SHP77 (cell line): ENCODE data around the gene FN1.
"Not testable (repeated sequence)": the region's sequence is repeated elsewhere in the genome, so short reads cannot be mapped to it uniquely, and the experiment has no call there.

Experiments
- DNase-seq, 2 experiments: peaks; one replicate each; lab custom pipeline; 2025; lab: John Stamatoyannopoulos, UW

Gene FN1

DNA sequence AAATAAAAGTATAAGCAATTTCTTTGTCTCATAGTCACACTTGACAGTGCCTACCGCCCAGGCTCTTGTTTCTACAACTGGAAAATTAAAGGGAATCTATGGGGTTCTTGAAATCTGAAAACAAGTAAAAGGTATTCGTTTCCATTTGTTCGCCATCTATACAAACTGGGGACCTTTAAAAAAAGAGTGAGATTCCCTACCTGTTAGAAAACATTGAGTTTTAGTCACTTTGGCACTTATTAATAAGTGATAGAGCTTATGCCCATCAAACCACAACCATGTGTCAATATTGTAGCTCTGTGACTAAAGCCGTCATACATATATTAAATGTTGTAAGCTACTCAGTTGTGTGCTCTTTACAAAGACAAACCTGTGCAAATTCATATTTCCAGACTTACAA is 13.2 kb downstream of the FN1 start:
- no peak for DNase-seq

DNA sequence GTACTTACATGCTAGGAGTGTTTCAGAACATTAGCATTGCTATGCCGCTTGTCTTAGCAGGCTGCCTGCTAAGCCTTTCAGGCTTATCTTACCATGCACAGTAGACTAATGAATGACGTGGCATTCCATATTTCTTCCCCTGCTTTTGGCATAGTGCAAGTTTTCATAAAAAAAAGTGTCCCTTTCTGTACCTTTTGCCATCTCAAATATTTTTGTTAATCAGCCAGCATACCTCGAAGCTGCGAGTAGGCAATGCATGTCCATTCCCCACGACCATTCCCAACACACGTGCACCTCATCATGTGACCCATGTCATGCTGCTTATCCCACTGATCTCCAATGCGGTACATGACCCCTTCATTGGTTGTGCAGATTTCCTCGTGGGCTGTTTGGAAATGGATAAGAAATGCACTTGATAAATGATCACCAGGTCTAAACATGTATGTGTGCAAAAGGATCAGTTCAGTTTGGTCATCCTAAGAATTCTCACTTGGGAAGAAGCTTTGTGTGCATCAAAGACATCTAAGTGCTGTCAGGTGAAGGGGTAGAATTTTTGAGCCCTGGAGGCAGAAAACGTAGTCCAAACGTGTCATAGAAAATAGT is 13.9 kb downstream of the FN1 start:
- DNase-seq: no peak

DNA sequence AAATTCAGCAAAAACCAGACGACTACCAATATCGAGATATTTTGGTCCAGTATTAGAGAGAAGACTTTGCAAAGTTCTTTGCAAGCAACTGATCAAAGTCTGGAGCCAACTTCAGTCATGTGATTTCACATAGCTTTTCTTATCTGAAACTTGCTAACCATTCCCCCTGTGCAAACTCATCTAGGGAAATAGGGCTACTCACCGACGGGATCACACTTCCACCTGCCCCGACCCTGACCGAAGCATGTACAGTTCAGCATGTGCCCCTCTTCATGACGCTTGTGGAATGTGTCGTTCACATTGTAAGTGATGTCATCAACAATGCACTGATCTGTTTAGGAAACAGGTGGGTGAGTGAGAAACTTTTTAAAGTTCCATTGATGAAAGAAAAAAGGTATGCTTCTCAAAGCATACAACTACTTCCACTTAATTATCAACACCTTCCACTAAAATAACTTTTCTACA is 15.4 kb downstream of the FN1 start:
- no peak for DNase-seq

DNA sequence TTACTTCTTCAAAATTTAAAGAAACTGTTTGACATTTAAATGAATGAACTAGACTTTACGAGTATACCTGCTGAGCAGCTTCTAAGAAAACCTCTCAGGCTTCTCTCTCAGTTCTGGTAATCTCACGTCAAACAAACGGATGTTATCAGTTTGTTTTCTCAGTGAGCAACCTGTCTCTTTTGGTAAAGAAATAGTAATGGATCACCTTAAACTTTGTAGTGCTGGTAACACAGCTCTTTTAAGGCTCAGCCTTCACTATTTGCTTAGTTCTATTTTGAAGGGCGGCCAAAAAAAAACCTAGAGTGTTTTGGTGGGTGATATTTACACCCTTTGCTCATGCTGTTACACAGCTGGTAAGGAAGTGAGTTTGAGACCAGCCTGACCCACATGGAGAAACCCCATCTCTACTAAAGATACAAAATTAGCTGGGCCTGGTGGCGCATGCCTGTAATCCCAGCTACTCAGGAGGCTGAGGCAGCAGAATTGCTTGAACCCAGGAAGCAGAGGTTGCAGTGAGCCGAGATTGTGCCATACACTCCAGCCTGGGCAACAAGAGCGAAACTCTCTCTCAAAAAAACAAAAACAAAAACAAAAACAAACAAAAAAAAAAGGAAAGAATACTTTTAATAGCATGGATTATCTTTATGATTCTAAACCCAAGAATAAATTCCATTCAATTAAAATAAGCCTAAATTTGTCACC is 15.9 kb downstream of the FN1 start:
- no peak for DNase-seq

DNA sequence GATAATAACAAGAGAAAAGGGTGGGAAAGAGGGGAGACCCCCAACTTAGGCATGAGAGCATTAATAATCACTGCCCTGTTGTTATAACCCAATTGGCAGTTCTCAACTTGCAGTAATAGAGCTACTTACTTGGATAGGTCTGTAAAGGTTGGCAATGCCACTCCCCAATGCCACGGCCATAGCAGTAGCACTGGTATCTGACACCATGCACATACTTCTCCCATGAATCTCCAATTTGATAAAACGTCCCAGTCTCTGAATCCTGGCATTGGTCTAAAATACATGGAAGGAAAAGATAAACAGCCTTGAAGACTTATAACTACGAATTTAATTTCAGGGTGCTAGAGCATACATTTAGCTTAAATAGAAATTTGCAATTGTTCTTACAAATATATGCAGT is 16.8 kb downstream of the FN1 start:
- DNase-seq: no peak

DNA sequence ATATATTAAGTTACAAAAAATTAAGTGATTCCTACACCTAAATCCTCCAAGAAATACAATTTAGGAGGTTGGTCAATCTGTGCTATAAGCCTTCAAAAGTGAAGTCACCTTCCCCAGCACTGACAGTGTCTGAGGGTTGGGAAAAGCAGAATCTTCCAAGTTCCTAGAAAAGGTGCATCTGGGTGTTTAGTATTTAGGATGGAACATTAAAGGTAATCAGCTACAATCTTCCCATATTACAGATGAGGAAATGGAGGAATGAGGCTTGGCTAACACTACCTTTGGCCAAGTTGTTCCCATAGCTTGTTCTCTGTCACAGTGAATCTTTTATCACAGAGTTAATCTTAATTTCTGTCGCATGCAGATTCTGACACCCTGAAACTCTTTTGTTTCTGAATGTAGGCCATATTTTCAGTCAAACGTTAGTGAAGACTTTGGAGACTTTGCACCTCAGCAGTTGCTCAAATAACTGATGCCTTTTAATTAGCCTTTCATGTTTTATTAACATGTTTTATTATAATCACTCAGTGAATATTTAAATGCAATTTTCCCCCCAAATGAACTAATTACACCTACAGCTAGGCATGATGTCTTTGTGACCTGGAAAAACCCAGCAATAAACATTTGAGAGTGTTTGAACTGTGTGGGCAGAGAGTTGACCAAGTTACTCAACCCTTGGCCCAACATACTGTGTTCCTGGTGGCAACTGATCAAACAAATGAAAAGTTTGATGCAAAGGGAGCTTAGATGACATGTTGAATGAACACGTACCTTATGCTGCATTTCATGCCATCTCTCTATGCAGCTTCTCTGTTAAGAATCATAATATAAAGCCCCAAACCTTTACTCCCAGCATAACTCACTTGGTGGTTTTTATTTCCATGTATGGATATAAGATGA is 17.6 kb downstream of the FN1 start:
- no peak for DNase-seq

DNA sequence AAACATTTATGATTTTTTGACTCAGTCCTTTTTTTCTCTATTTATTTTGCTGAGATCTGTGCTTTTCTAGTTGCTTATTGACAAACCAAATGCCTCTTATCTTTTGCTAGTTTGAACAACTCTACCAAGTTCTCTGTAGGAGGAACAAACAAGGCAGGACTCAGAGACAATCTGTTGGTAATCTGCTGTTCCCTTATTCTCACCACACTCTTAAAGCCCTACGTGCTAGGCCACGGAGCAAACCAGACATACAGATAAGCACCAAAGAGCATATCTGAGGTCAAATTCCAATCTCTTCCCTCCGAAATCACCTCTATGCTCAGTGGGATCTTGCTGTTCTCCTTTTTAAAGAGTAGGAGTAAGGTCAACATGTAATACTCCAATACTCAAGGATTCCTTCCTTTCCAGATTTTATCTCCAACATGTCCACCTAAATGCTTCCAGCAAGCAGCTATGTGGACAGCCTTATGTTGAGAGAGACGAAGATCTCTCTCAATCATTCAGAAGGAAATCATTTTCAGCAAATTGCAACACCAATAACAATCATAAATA is 18.4 kb downstream of the FN1 start:
- no peak for DNase-seq

DNA sequence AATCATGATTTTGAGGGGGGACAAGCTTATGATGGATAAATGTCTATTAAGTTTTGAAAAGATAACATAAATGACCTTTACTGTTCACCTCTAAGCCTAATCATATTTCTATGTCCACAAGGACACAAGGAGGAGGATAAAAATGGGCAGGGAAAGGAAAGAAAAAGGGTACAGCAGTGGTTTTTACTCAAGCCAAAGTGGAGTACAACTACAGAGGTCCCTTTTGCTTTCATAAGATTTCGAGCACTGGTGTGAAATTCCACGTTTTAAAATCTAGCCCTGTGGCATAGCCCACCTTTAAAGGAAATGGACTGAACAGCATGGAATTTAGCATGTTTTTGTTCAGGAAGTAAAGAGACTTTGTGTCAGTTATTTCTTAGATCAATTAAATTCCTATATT is 19.2 kb downstream of the FN1 start:
- no peak for DNase-seq

DNA sequence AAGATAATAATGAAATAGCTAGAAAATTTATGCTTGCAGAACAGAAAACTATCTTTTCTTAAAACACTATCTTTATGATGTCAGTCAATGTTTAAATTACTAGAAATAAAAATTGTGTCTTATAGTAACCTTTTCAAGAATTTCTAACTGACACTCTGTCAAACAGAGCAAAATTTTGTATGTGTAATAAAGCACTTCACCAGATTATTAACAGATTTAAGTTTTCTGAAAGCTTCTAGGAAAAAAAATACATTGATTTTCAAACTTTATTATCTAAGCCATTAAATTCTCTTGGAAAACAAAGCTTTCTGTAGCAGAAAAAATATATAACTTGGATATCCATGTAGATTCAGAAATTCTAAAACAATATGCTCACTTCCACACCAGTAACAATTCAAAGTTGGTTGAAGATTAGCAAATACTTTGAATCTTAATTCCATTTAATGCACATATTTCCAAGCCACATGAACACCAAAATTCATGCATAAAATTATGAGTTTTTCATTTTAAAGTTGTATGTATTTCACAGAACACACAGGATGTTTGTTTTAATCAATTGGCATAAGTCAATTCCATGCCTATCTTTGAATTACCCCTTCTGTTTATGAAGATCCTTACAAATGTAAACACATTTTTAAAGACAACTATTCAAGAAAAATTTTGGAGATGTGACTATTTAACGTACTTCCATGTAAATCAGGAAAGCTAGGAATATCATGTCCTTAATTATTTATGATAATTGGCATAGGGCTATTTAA is 19.9 kb downstream of the FN1 start:
- DNase-seq: no peak

DNA sequence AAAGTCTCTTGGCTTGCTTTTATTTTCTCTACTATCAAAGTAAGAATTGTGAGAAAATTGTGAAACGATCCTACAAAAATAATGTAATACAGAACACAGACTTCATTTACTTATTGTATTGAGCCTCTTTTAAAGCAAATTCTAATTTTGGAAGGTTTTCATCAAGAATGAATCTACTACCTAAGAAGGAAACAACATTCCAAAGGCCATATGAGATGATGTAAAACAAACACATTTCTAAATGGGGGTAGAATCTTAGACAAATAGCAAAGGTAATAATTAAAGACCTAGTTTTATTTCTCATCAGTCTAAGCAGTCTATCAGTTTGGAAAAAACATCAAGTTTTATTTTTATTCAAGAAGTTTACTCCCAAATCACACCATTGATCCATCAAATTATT is 20.6 kb downstream of the FN1 start:
- DNase-seq: no peak

DNA sequence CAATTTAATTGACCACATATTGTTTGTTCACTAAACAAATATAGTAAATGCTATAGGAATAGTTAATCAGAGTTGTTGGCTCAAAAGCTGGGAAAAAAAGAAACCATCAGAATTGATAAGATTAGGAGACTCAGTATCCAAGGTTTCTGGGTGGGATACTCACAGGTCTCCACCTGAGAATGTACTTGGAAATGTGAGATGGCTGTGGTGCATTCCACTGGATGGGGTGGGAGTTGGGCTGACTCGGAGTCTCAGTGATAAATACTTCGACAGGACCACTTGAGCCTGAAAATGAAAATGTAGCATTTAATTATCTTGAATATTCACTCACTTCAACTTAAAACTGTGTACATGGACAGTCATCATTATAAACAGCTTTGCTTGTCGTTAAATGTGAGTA is 21.2 kb downstream of the FN1 start:
- no peak for DNase-seq

DNA sequence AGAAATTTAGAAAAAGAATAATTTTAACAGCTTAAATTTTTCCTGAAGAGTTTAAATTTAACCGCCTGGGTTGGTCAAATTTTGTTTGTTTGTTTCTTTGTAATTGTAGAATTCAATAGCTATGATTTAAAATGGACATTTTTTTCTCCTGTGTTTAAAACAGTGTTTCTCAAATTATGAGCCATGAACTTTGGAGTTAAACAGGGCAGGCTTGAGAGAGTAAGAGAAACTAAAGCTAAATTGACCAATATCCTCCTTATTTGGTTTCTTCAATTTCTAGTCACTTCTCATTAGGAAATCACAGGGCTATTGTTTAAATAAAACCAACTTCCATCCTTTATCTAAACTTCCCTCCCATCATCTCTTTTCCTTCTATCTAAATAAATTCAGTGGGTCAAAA is 21.9 kb downstream of the FN1 start:
- no peak for DNase-seq

DNA sequence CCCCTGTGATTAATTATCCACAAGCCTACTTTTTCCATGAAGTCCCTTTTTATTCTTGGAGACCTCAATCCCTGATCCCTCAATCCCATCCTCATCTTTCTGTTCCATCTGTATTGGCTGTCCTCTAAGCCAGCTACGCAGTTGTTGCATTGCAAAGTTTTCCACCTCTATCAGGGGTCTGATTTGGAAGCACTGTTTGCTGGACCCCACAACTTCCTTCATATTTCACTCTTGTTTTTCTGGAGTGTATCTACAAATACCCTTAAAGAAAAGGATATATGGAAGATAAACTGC is 22.4 kb downstream of the FN1 start:
- DNase-seq: no peak

DNA sequence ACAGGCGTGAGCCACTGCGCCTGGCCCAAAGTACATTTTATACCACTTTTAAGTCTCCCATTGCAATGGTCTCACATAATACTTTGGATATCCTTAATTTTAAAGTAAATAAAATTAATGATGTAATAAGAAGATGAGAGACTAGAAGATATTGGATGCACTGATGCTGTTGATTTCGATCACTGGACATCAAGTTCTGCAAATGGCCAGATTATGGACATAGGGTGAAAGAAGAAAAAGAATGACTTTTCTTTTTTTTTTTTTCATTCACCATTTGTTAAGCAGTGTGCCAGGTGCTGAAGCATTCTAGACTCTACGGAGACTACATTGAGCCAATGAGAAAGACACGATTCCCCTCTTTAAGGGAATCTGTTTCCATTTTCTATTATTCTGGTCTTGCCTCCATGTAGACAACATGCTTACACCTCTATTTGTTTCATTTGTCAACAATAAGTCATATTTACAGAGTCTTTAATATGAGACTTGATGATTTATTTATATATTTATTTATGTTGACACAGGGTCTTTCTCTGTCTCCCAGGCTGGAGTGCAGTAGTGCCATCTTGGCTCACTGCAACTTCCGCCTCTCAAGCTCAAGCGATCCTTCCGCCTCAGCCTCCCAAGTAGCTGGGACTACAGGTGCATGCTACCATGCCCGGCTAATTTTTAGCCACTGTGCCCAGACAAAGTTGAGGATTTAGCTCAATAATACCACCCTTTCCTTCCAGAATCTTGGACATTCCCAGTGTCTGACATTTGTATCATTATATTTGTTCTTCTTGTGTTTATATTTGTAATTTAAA is 23.7 kb downstream of the FN1 start:
- DNase-seq: no peak

DNA sequence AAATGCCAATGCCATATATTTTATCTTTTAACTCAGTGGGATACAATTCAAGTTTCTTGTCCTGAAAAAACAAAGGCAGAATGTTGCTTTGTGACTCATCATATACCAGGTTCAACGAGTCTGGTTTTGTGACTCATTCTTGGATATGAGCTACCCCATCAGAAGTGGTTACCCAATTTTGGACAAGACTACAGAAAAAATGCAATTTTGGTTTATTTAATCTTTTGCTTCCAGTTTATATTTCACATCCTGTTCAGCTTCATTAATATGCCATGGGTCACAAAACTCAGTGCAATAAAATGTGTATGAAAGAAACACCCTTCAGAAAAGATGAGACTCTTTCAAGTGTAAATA is 25.0 kb downstream of the FN1 start:
- DNase-seq: no peak

DNA sequence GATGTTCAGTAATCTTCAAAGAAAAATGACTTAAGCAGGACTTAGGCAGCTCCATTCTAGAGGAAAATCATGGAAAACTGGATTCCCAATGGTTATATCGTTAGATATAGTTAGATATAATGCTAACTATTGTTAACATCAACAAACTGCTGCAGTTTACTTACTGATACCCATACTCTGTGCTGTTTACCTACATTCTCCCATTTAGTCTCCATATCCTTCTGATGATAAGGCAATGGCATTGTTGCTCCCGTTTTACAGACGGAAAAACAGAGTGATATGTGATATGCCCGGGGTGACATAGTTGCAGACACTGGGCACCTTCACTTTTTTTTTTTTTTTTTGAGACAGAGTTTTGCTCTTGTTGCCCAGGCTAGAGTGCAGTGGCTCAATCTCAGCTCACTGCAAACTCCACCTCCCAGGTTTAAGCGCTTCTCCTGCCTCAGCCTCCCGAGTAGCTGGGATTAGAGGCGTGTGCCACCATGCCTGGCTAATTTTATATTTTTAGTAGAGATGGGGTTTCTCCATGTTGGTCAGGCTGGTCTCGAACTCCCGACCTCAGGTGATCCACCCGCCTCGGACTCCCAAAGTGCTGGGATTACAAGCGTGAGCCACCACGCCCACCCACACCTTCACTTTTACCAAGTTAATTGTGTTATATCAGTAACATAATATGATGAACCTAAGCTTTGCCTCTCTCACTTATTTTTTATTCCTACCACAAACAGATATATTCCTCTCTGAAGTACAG is 25.5 kb downstream of the FN1 start:
- not testable (repeated sequence) for DNase-seq

DNA sequence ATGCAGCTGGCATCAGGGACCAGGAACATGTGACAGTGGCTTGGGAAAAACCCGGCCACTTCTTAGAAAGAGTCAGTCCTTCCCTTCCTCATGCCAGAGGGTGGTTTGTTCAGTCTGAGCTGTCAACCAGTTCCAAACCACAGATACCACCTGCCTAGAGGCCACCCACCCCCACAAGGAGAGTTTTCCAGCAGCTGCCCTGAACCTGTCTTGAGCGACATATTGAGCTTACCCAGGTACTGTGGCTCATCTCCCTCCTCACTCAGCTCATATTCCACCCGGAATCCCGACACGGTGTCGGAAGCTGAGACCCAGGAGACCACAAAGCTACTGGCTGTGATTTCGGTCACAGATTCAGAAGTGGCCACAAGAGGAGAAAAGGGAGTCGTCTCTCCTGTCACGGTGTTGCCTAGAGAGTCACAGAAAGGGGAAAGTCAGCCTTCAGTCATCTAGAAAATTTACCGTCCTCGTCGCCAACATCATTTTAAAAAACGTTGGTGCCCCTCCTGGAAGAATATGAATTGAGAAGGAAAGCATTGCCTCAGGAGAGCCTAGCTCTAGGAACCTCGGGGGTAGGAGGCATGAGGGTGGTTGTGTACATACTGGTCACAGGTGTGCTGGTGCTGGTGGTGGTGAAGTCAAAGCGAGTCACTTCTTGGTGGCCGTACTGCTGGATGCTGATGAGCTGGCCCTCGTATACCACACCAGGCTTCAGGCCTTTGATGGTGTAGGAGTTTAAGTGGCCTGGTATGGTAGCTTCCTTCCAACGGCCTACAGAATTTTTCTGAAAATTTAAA is 26.3 kb downstream of the FN1 start:
- DNase-seq: no peak

DNA sequence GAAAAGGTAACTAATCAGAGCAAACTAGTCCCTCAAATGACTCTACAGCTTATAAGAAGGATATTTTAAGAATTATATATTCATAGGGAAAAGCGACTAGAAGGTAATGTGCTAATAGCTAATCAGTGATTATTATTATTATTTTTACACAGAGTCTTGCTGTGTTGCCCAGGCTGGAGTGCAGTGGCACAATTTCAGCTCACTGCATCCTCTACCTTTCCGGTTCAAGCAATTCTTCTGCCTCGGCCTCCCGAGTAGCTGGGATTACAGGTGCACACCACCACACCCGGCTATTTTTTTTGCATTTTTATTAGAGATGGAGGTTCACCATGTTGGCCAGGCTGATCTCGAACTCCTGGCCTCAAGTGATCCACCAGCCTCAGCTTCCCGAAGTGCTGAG is 27.4 kb downstream of the FN1 start:
- not testable (repeated sequence) for DNase-seq

DNA sequence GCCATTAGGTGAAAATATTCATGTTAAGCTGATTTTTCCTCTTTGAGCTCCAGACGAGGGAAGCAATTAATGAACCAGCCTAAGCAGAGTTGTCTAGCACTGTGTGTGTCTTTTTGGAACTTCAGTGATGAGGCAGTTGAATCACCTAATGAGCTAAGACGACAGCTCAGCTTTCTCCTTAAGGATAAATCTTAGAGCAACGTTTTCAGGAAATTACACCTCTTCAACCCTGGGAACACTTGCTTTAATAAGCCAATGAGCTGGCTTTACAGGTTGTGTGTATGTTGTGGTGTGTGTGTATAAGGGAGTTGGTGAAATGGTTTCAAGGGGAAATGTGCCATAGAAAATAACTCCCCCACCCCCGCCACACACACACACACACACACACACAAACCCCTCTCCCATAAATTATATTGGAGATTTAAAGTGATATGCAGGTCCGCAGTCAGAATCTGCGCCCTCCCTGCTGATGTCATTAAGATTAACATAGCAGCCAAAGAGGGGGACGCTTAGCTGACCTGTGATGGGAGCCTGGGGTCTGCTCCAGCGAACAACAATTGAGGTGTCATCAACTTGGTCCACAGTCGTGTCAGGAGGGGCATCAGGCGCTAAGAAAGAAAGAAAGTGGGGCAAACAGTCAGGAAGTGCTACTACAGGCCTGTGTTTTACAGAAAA is 28.1 kb downstream of the FN1 start:
- no peak for DNase-seq
